Measurements from ENCODE around the gene SLC6A18.

DNA sequence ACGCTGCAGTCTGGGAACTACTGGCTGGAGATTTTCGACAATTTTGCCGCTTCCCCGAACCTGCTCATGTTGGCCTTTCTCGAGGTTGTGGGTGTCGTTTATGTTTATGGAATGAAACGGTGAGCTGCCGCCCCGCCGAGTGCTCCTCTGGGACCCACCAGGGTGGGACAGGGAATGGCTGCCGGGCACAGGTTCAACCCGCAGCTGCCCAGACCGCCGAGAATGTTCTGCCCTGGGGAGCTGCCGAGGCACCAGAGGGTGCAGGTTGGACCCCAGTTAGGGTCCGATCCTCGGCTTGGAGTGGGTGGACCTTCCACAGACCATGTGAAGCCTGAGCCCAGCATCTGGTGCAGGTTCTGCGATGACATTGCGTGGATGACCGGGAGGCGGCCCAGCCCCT lies 19.1 kb downstream of the SLC6A18 start:
- TF ChIP-seq, protein P1, sequence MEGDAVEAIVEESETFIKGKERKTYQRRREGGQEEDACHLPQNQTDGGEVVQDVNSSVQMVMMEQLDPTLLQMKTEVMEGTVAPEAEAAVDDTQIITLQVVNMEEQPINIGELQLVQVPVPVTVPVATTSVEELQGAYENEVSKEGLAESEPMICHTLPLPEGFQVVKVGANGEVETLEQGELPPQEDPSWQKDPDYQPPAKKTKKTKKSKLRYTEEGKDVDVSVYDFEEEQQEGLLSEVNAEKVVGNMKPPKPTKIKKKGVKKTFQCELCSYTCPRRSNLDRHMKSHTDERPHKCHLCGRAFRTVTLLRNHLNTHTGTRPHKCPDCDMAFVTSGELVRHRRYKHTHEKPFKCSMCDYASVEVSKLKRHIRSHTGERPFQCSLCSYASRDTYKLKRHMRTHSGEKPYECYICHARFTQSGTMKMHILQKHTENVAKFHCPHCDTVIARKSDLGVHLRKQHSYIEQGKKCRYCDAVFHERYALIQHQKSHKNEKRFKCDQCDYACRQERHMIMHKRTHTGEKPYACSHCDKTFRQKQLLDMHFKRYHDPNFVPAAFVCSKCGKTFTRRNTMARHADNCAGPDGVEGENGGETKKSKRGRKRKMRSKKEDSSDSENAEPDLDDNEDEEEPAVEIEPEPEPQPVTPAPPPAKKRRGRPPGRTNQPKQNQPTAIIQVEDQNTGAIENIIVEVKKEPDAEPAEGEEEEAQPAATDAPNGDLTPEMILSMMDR (IDR thresholded peaks at IDR 0.05) = no peak
- TF ChIP-seq POLR2A (IDR thresholded peaks at IDR 0.05) = no peak
